ENCODE results near the gene CTSK.
"Not testable (repeated sequence)": the region's sequence is repeated elsewhere in the genome, so short reads cannot be mapped to it uniquely, and the experiment has no call there.

CTSK gene

DNA sequence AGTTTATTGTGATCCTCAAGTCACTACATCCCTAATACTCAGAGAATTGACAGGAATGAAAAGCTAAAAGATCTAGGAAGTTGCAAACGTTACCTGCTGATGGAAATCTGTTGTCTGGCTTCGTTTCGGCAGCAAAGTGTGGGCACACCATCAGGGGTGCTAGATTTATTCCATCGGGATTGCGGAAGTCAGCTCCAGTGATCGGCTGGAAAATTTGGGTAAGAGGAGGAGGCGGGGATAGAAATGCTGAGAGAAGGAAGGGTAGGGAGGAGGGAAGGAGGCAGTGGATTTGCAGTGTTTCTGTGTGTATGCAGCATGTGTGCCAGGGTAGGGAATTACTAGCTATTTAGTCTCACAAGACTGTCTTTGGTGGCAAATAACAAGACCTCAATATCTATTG lies at the start of gene CTSK:
CTSK (minus strand) TSS at position 140 of the 400 bp plus-strand sequence. CDS start 1,455 bp downstream, outside the sequence.
- no peak for DNase-seq (ENCODE audit: low read depth in 2 of 2)

GRCh38 chr1:150852734-150853133 lies 44.7 kb upstream of the CTSK start:
- DNase-seq (ENCODE audit: low read depth in 2 of 2): not testable (repeated sequence)

DNA sequence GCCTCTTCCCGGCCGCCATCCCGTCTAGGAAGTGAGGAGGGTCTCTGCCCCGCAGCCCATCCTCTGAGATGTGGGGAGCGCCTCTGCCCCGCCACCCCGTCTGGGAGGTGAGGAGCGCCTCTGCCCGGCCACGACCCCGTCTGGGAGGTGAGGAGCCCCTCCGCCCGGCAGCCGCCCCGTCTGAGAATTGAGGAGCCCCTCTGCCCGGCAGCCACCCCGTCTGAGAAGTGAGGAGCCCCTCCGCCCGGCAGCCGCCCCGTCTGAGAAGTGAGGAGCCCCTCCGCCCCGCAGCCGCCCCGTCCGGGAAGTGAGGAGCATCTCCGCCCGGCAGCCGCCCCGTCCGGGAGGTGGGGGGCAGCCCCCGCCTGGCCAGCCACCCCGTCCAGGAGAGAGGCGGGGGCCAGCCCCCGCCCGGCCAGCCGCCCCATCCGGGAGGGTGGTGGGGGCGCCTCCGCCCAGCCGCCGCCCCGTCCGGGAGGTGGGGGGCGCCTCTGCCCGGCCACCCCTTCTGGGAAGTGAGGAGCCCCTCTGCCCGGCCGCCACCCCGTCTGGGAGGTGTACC lies 42.8 kb upstream of the CTSK start:
- not testable (repeated sequence) for DNase-seq (ENCODE audit: low read depth in 2 of 2)

GRCh38 chr1:150846473-150847146 lies 38.5 kb upstream of the CTSK start:
- DNase-seq (ENCODE audit: low read depth in 2 of 2): no peak

GRCh38 chr1:150843474-150843873 lies 35.4 kb upstream of the CTSK start:
- no peak for DNase-seq (ENCODE audit: low read depth in 2 of 2)

- DNase-seq (ENCODE audit: low read depth in 2 of 2): no peak
Observed at GRCh38 chr1:150842964-150843363, 34.9 kb upstream of the CTSK start.

- no peak for DNase-seq (ENCODE audit: low read depth in 2 of 2)
Observed at GRCh38 chr1:150842343-150842742, 34.3 kb upstream of the CTSK start.

- DNase-seq (ENCODE audit: low read depth in 2 of 2): no peak
Observed at GRCh38 chr1:150841626-150842025, 33.6 kb upstream of the CTSK start.

DNA sequence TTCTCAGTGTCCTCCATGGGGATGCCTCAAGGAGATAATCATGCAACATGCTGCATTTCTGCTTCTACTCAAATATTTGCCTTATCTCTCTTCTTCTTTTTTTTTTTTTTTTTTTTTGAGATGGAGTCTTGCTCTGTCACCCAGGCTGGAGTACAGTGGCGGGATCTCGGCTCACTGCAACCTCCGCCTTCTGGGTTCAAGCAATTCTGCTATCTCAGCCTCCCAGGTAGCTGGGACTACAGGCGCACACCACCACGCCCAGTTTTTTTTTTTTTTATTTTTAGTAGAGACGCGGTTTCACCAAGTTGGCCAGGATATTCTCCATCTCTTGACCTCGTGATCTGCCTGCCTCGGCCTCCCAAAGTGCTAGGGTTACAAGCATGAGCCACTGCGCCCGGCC lies 32.8 kb upstream of the CTSK start:
- not testable (repeated sequence) for DNase-seq (ENCODE audit: low read depth in 2 of 2)

DNA sequence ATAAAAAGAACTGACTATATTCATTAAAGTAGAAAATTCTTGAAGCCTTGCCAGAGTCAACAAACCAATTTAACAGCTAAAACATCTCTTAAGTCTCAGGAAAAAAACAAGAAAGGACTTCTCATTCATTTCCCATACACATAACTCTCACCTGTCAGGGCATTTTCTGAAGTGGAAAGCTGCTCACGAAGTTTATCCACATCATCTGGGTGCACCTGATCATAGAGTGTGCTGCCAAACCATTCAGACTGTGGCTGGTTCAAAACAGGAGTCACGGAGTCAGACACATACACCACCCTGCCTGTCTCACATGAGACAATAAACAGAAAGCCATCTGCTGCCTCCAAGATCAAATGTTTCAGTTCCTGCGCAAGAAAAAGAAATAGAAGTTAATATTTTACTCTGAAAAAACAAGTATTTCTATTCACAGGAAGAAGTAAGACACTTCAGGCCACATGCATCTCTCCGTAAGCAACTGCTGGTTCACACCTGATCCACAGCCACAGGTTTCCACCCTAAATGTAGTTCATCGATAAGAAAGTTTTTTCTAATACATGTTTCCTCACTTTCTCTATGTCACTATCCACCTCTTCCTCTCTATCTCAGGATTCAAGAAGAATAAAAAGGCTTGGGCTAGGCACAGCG lies 28.2 kb upstream of the CTSK start:
- no peak for DNase-seq (ENCODE audit: low read depth in 2 of 2)

GRCh38 chr1:150833961-150834360 lies 25.9 kb upstream of the CTSK start:
- not testable (repeated sequence) for DNase-seq (ENCODE audit: low read depth in 2 of 2)

DNA sequence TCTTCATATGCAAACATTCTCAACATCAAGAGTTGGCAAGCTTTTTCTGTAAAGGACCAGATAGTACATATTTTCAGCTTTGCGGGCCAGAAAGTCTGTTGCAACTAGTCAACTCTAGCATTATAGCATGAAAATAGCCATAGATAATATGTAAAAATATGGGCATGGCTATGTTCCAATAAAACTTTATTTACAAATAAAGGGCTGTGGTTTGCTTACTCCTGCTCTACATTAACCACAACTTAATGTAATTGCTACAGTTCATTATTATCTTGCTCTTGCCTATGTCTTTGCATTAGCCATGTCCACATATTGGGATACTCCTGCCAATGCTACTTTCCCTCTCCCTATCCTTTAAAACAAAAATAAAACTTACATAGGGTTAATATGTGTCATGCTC lies 24.5 kb upstream of the CTSK start:
- no peak for DNase-seq (ENCODE audit: low read depth in 2 of 2)

GRCh38 chr1:150829751-150830150 lies 21.7 kb upstream of the CTSK start:
- DNase-seq (ENCODE audit: low read depth in 2 of 2): no peak

GRCh38 chr1:150826299-150826698 lies 18.2 kb upstream of the CTSK start:
- no peak for DNase-seq (ENCODE audit: low read depth in 2 of 2)

GRCh38 chr1:150820730-150821512 lies 12.9 kb upstream of the CTSK start:
- no peak for DNase-seq (ENCODE audit: low read depth in 2 of 2)

DNA sequence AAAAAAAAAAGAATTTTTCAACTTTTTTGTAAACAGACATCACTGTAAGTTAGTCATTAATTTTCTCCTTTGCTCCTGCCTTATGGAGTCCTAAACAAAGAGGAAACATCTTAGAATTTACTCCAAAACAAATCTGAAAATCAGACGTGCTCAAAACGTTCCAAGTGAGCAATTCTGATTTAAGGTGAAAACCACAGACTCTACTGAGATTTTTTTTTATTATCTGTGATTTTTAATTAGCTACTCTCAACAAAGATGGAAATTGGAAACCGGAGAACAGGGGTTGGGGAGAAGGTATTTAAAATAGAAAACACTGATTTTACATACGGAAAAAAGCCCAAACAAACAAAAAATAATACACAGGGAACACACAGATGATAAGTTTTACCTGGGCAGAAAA lies 7.8 kb upstream of the CTSK start:
- no peak for DNase-seq (ENCODE audit: low read depth in 2 of 2)

- no peak for DNase-seq (ENCODE audit: low read depth in 2 of 2)
Observed at GRCh38 chr1:150813028-150813707, 5.1 kb upstream of the CTSK start.

DNA sequence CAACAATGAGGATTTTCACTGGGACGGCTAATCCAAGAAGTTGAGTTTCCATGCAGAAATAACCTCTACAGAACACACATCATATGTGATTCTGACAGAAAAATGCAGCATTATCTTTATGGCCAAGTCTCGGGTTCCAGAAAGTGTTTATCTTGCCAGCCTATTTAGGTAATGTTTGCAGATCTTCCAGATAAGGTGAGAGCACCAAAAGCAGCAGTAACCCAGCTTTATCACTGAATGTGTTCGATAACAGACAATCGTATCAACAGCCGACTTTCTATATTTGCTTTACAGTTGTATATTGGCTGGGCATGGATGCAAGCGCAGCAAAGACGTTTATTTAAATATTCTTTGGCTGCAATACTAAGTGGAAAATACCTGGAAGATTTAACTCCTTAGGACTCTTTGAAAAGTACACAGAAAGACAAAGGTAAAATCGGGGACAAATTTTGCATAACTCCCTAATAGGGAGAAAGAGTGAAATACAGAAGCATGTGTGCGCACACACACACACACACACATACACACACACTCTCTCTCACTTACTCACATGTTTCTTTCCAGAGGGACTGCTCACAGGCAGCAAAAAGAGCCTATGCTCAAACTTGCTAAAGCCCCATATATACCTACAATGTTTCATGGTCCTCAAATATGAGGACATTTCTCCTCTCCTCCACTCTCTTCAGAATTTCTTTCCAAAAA lies 3.0 kb upstream of the CTSK start:
- no peak for DNase-seq (ENCODE audit: low read depth in 2 of 2)

DNA sequence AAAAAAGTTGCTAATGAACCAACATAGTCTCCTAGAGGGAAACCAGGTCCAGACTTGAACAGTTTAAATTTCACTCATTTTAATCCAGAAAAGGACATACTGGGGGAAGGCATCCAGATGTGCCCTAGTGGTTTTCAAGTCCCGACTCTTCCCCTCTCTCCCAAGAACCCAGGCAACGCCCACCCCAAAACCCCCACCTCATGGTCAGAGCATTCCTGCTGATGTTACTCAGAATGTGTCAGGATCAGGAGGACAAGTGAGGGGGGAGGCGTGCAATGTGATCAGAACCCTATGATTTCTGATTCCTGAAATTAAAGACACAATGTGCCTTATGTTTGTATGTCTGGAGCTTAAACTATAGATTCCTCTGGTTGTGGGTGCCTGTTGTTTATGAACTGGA lies 1.6 kb upstream of the CTSK start:
- DNase-seq (ENCODE audit: low read depth in 2 of 2): no peak

DNA sequence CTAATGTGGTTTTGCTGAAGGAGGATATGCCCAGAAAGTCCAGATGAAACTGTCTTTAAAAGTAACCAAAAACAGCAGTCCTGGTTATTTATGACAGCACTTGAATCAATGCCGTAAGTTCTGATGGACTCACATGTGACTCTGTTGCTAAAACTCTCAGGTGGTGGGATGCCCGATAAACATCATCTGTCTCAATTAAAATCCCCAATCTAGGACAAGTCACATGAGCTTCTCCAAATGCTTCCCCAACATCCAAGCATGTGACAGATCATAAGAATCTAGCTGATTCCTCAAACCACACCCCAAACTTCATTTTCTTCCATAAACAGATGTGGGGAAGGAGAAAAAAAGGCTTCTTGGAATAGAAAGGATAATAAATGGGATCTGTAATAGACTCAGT lies 786 bp upstream of the CTSK start:
- no peak for DNase-seq (ENCODE audit: low read depth in 2 of 2)
